Right cardiac atrium (tissue), 5 donors: Measurements from ENCODE around the gene KDSR. TPM values are rescaled to one million over a fixed set of nuclear protein-coding genes. Genes with fewer than 3 reads are reported as not detected.

ENCODE experiments used
- ATAC-seq, 2 donors: fragments of 200-7000 bp; cut with Tn5 transposase; one replicate each; pipeline versions ENCODE4 v1.8.0 to v1.9.1; 2020; ENCODE audit warnings: moderate library complexity in 2 of 2, mild to moderate bottlenecking in 1 of 2
- DNase-seq, 3 donors: peaks; one replicate each; pipeline ENCODE4 v3.0.0-alpha.2; 2020
- H3K27ac ChIP-seq: one replicate; pipeline ENCODE4 v1.5.1; 2013; ENCODE audit warnings: mild to moderate bottlenecking, low read length, control low read depth, moderate library complexity
- H3K27me3 ChIP-seq: one replicate; pipeline ENCODE4 v1.6.1; 2013; ENCODE audit not compliant: control insufficient read depth, insufficient read depth
- H3K4me1 ChIP-seq: one replicate; pipeline ENCODE4 v1.6.1; 2013; ENCODE audit warnings: low read length; ENCODE audit not compliant: control insufficient read depth, insufficient read depth
- H3K4me3 ChIP-seq: one replicate; pipeline ENCODE4 v1.5.1; 2013; ENCODE audit warnings: low read length, control low read depth
- H3K9me3 ChIP-seq: one replicate; pipeline ENCODE4 v1.6.1; 2013; ENCODE audit warnings: low read length; ENCODE audit not compliant: control insufficient read depth
- WGBS: extraction: QIAGEN DNeasy Blood & Tissue Kit; methylation state at CpG from one replicate; pipeline ENCODE4 v1.1.7; 2013; 5-methylcytosine and 5-hydroxymethylcytosine counted together
- intact Hi-C, 4 donors: fragments of 100-400 bp; cut with DNase I; formaldehyde crosslinking; loops; one replicate each; pipeline versions ENCODE4 v1.11.0 to v1.14.0; 2022 to 2023
- polyA plus RNA-seq: library from polyadenylated mRNA; stranded (reverse); fragments of 200-250 nt; gene quantifications from one replicate; pipeline ENCODE4 v1.2.3, GENCODE V29; 2013
- total RNA-seq, 4 donors: library from RNA; stranded (reverse); fragmentation: NEBNext Ultra II Directional; extraction: Animal tissue kit (Norgen Biotek cat#: 25700); gene quantifications; one replicate each; pipeline ENCODE4 v1.2.1, GENCODE V29; 2021
- donor health status: healthy with polysubstance abuse.
- donor health status: DM: no; HTN: yes; CAD: no.
- donor health status: DM: no; HTN: no; CAD: no.
- donor health status: DM: no; HTN: yes; CAD: no; lungs with severe emphysema.
- donor health status: DM: yes; HTN: yes; CAD: no.

The KDSR gene
- total and polyA plus RNA-seq, 5 donors, result 21.8 to 49.9 (median 48.4) TPM

DNA sequence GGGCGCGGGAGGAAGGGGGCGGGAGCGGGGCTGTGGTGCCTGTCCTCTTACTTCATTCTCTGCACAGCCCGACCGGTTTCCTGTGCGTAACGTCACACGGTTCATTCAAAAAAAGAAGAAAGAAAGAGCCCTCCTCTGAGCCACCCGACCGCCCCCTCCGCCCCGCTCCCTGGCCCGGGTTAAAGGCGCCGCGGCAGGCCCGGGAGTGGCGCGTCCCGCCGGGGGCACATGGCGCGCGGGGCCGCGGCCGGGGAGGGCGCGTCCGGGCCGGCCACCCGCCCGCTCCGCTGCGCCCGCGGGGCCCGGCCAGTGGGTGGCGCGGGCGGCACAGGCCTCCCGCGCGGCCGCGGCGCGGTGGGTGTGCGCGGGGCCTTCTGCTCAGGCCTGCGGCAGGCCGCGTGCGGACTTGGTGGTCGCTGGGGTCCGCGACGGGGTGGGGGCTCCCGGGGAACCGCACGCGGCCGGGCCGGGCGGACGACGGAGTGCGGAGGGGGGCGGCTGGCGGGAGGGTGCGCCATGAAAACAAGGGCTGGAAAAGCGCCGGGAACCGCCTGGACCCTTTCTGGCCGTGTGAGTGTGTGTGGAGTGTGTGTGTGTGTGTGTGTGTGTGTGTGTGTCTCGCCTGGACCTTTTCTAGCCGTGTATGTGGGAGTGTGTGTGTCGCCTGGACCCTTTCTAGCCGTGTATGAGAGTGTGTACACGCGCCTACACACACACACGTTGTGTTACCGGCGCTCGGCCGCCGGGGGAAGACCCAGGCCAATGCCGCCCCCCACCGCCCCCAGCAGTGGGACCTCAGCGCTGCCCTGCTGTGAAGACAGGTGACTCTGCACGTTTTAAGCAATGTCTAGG lies 46.7 kb downstream of the KDSR start:
- 1% methylated on average over 91 of the region's 92 CpGs for WGBS
- no peaks in the 10 kb centered on the region for H3K9me3 ChIP-seq
- DNase-seq (peak; percentile 82 to 92 (median 91)), ATAC-seq (peak; percentile 83 to 86)
- intact Hi-C loops, result loop anchor here (5.0 kb wide), 3 partner anchors 117 to 303 kb away; no protein-coding TSS in a partner anchor
- H3K4me3 ChIP-seq, result peak overlapping the region; percentile 100
- peaks cover 8% of the 10 kb centered on the region for H3K4me1 ChIP-seq
- H3K27ac ChIP-seq, result peak overlapping the region; percentile 72
- H3K27me3 ChIP-seq, result no peaks in the 10 kb centered on the region

DNA sequence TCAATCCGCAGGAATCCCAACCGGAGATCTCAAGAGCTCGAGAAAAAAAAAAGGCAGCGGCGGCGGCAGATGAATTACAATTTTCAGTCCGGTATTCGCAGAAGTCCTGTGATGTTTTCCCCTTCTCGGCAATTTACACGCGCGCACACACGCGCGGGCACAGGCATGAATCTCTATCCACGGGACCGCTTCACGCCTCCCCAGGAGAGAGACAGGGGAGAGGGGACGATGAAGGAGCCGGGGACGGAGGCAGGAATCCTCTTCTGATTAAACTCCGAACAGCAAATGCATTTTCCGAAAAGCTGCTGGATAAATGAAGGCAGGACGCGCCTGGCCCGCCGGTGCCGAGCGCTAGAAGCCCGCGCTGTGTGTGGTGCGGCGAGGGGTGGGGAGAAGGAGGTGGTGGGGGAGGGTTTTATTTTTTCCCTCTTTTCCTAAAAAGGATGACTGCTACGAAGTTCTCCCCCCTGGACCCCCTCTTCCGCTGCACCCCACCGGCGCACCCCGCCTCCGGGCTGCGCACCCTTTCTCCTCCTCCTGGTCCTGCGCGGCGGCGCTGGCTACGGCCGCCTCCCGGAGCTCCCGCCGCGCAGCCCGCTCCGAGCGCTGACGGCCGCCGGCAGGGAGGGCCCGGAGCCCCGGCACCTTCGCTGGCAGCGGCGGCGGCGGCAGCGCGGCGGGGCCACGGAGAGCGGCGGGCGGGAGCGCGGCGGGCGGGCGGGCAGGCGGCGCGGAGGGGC lies 47.5 kb downstream of the KDSR start, which contains the start of gene BCL2:
Gene BCL2, minus strand, starts transcription at position 387 of the 740 bp plus-strand sequence.
- peak within 1 kb of the TSS; percentile 100 for H3K4me3 ChIP-seq
- no peaks in the 10 kb centered on the region for H3K9me3 ChIP-seq
- no peaks in the 10 kb centered on the region for H3K27me3 ChIP-seq
- intact Hi-C loops, result loop anchor here (5.0 kb wide), 3 partner anchors 118 to 302 kb away; no protein-coding TSS in a partner anchor
- H3K27ac ChIP-seq, result peak within 1 kb of the TSS; percentile 80
- H3K4me1 ChIP-seq, result peaks cover 8% of the 10 kb centered on the region
- no peak for DNase-seq
- under 1% methylated on average over 75 of the region's 78 CpGs for WGBS
- peak; percentile 34 to 36 for ATAC-seq

- Histone ChIP-seq H3K4me3 (peak overlapping the region; percentile 100), H3K4me1 (peaks cover 8% of the 10 kb centered on the region), H3K9me3 (no peaks in the 10 kb centered on the region), H3K27ac (no peak overlapping the region), H3K27me3 (no peaks in the 10 kb centered on the region)
- intact Hi-C loops, result no loop called here
- ATAC-seq (no peak), DNase-seq (no peak)
- WGBS, result under 1% methylated on average over 8 of the region's 8 CpGs
Observed at GRCh38 chr18:63318889-63319382, 48.1 kb downstream of the KDSR start.

- ATAC-seq, result peak in 1 of 2 donors; percentile 4
- H3K9me3 ChIP-seq, result no peaks in the 10 kb centered on the region
- H3K4me3 ChIP-seq, result peak overlapping the region; percentile 100
- no peaks in the 10 kb centered on the region for H3K27me3 ChIP-seq
- 5% methylated on average over 66 of the region's 66 CpGs for WGBS
- DNase-seq, result peak; percentile 38 to 81 (median 80)
- intact Hi-C loops, result no loop called here
- H3K4me1 ChIP-seq, result peaks cover 8% of the 10 kb centered on the region
- H3K27ac ChIP-seq, result no peak overlapping the region
Observed at GRCh38 chr18:63317982-63318888, 48.8 kb downstream of the KDSR start.

- ATAC-seq, result no peak
- Histone ChIP-seq H3K4me3 (peak overlapping the region; percentile 100), H3K27ac (no peak overlapping the region), H3K27me3 (no peaks in the 10 kb centered on the region), H3K4me1 (peaks cover 6% of the 10 kb centered on the region), H3K9me3 (no peaks in the 10 kb centered on the region)
- DNase-seq, result no peak
- 61% methylated on average over 10 of the region's 10 CpGs for WGBS
- intact Hi-C loops, result no loop called here
Observed at GRCh38 chr18:63317556-63317946, 49.5 kb downstream of the KDSR start.

GRCh38 chr18:63316612-63317555 lies 50.1 kb downstream of the KDSR start:
- ATAC-seq (no peak), DNase-seq (no peak)
- H3K9me3 ChIP-seq, result no peaks in the 10 kb centered on the region
- 75% methylated on average over 4 of the region's 4 CpGs for WGBS
- intact Hi-C loops, result no loop called here
- no peak overlapping the region for H3K27ac ChIP-seq
- H3K27me3 ChIP-seq, result no peaks in the 10 kb centered on the region
- H3K4me3 ChIP-seq, result peak overlapping the region; percentile 100
- peaks cover 6% of the 10 kb centered on the region for H3K4me1 ChIP-seq

DNA sequence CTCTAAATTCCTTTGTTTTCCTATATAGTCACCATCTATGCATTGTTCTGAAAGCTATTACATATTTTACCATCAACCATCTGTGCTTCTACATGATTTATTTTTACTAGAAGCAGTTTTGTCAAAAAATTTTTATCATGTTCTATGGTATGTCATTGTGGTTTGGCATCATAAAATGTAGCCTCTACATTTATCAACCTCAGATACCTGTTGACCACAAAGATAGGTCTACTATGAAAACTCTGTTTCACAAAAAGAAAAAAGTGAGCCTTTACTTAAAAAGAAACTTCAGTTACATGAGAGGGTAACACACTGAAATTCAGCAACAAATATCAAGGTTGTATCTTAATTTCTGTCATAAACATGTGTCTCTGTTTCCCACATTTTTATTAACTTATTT lies 51.1 kb downstream of the KDSR start:
- Histone ChIP-seq H3K27ac (no peak overlapping the region), H3K4me1 (peaks cover 6% of the 10 kb centered on the region), H3K9me3 (no peaks in the 10 kb centered on the region), H3K27me3 (no peaks in the 10 kb centered on the region), H3K4me3 (no peak overlapping the region)
- intact Hi-C loops, result no loop called here
- ATAC-seq (no peak), DNase-seq (no peak)

GRCh38 chr18:63315131-63315662 lies 51.8 kb downstream of the KDSR start:
- WGBS, result 68% methylated on average over 3 of the region's 3 CpGs
- H3K4me1 ChIP-seq, result peaks cover 6% of the 10 kb centered on the region
- H3K9me3 ChIP-seq, result no peaks in the 10 kb centered on the region
- no peak overlapping the region for H3K27ac ChIP-seq
- no peak for DNase-seq
- intact Hi-C loops, result no loop called here
- no peaks in the 10 kb centered on the region for H3K27me3 ChIP-seq
- ATAC-seq, result no peak
- H3K4me3 ChIP-seq, result no peak overlapping the region

- no peaks in the 10 kb centered on the region for H3K9me3 ChIP-seq
- H3K27me3 ChIP-seq, result no peaks in the 10 kb centered on the region
- no peak for ATAC-seq
- DNase-seq, result no peak
- intact Hi-C loops, result no loop called here
- H3K4me1 ChIP-seq, result peaks cover 8% of the 10 kb centered on the region
- H3K4me3 ChIP-seq, result no peak overlapping the region
- 69% methylated on average over 4 of the region's 4 CpGs for WGBS
- H3K27ac ChIP-seq, result no peak overlapping the region
Observed at GRCh38 chr18:63314062-63314790, 52.8 kb downstream of the KDSR start.
